Measurements from ENCODE around the gene AP1S2. TPM values are rescaled to one million over a fixed set of nuclear protein-coding genes. Genes with fewer than 3 reads are reported as not detected.

The AP1S2 gene
- polyA plus RNA-seq, 1 donor (not counting 4 experiments of a cell fraction or from before 2014, with no cell fraction given), result 15.0 TPM

DNA sequence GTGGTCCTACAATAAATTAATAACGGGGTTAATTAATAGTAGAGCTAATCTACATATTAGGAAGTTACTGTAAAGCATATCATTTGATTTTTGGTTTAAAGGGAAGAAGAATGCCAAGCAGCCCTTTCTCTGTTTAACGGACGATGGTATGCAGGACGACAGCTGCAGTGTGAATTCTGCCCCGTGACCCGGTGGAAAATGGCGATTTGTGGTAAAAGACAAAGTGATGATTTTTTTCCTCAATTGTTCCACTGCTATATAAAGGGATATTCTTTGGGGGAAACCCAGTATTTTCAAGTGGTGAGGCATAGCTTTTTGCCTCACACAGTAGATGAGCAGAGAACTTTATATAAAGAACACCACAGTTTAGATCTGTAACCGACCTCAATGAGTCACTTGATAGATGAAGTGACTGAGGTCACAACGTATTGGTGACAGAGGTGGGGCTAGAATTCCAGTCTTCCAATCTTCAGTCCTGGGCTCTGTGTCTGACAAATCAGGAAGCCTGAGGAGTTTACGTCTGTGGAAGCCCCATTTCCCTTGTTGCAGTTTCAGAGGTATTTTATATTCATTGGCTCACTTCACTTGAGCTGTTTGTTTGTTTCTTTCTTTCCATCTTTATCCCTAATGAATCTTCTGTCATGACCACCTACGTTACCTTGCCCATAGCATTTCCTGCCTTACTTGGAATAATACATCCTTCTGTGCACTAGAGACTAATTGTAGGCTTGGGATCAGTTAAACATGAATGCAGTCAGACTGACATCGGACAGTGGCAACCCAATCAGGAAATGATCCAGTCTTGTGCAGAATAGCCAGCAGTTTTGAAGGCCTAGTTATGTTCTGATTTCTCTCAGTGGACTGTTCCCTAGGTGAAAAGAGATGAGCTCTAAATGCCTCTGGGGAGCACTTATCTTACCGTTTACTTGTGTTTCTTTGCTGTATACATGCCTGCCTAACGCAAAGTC, 34.2 kb downstream of the AP1S2 start:
- Histone ChIP-seq H3K4me3 (ENCODE audit: control insufficient read depth in 2 of 3, extremely low read depth in 1 of 3, insufficient read depth in 2 of 3, low read depth in 1 of 3, low read length in 3 of 3) (no peak overlapping the region), H3K27me3 (ENCODE audit: control insufficient read depth, extremely low read depth, insufficient read depth, low read length) (no peaks in the 10 kb centered on the region), H3K9me1 (ENCODE audit: control insufficient read depth, extremely low read depth, insufficient read depth, low read length) (no peaks in the 10 kb centered on the region), H3K9me3 (ENCODE audit: control insufficient read depth, low read depth, low read length) (no peaks in the 10 kb centered on the region), H4K20me1 (ENCODE audit: control insufficient read depth, extremely low read depth, insufficient read depth, low read length) (no peaks in the 10 kb centered on the region), H2AFZ (ENCODE audit: control insufficient read depth, low read length) (no peak overlapping the region), H3K9ac (ENCODE audit: control insufficient read depth, extremely low read depth, insufficient read depth, low read length) (no peak overlapping the region), H3K79me2 (ENCODE audit: control insufficient read depth, insufficient read depth, low read length) (no peaks in the 10 kb centered on the region), H3K36me3 (ENCODE audit: control insufficient read depth in 2 of 2, extremely low read depth in 1 of 2, insufficient read depth in 2 of 2, low read length in 2 of 2) (peaks cover 5 to 22% of the 10 kb centered on the region in 2 experiments), H3K4me1 (ENCODE audit: control insufficient read depth, extremely low read depth, insufficient read depth, low read length) (no peaks in the 10 kb centered on the region), H3K4me2 (ENCODE audit: control insufficient read depth, extremely low read depth, insufficient read depth, low read depth, low read length) (no peak overlapping the region), H3K27ac (ENCODE audit: control insufficient read depth, insufficient read depth, low read length) (no peak overlapping the region)
- dilution Hi-C loops (cut with MboI; ENCODE audit: extremely low pct_ligation_motif_present, low sequenced_read_pairs), result no loop called here
- FAIRE-seq (no peak), DNase-seq (ENCODE audit: low read depth, low spot score) (no peak)
- TF ChIP-seq CTCF (optimal IDR thresholded peaks at IDR 0.05 in 1 of 3, IDR thresholded peaks at IDR 0.05 in 1 of 3, conservative IDR thresholded peaks at IDR 0.05 in 1 of 3; ENCODE audit: extremely low read depth in 1 of 3, insufficient read depth in 2 of 3, low read length in 3 of 3), result no peak
- no peak for TF ChIP-seq EZH2 (IDR thresholded peaks at IDR 0.05; ENCODE audit: low read length)

GRCh38 chrX:15816886-15817285, 37.7 kb downstream of the AP1S2 start:
- Histone ChIP-seq H3K9me1 (ENCODE audit: control insufficient read depth, extremely low read depth, insufficient read depth, low read length) (no peaks in the 10 kb centered on the region), H3K27ac (ENCODE audit: control insufficient read depth, insufficient read depth, low read length) (no peak overlapping the region), H3K36me3 (ENCODE audit: control insufficient read depth in 2 of 2, extremely low read depth in 1 of 2, insufficient read depth in 2 of 2, low read length in 2 of 2) (peaks cover 10 to 17% of the 10 kb centered on the region in 2 experiments), H3K4me1 (ENCODE audit: control insufficient read depth, extremely low read depth, insufficient read depth, low read length) (no peaks in the 10 kb centered on the region), H3K4me3 (ENCODE audit: control insufficient read depth in 2 of 3, extremely low read depth in 1 of 3, insufficient read depth in 2 of 3, low read depth in 1 of 3, low read length in 3 of 3) (no peak overlapping the region), H3K9ac (ENCODE audit: control insufficient read depth, extremely low read depth, insufficient read depth, low read length) (no peak overlapping the region), H3K9me3 (ENCODE audit: control insufficient read depth, low read depth, low read length) (no peaks in the 10 kb centered on the region), H3K79me2 (ENCODE audit: control insufficient read depth, insufficient read depth, low read length) (no peaks in the 10 kb centered on the region), H2AFZ (ENCODE audit: control insufficient read depth, low read length) (no peak overlapping the region), H4K20me1 (ENCODE audit: control insufficient read depth, extremely low read depth, insufficient read depth, low read length) (no peaks in the 10 kb centered on the region), H3K4me2 (ENCODE audit: control insufficient read depth, extremely low read depth, insufficient read depth, low read depth, low read length) (no peak overlapping the region), H3K27me3 (ENCODE audit: control insufficient read depth, extremely low read depth, insufficient read depth, low read length) (no peaks in the 10 kb centered on the region)
- DNase-seq (ENCODE audit: low read depth, low spot score), result no peak
- dilution Hi-C loops (cut with MboI; ENCODE audit: extremely low pct_ligation_motif_present, low sequenced_read_pairs), result no loop called here
- no peak for FAIRE-seq
- no peak for TF ChIP-seq CTCF (optimal IDR thresholded peaks at IDR 0.05 in 1 of 3, IDR thresholded peaks at IDR 0.05 in 1 of 3, conservative IDR thresholded peaks at IDR 0.05 in 1 of 3; ENCODE audit: extremely low read depth in 1 of 3, insufficient read depth in 2 of 3, low read length in 3 of 3)
- no peak for TF ChIP-seq EZH2 (IDR thresholded peaks at IDR 0.05; ENCODE audit: low read length)
